Measurements from ENCODE around the gene SBK2. TPM values are rescaled to one million over a fixed set of nuclear protein-coding genes. Genes with fewer than 3 reads are reported as not detected.
A peak's percentile ranks its signal among the peaks of the same experiment; 100 is the strongest.
"Not testable (repeated sequence)": the region's sequence is repeated elsewhere in the genome, so short reads cannot be mapped to it uniquely, and the experiment has no call there.

The SBK2 gene
- total RNA-seq, 4 donors from 2014 or later: not detected

- Histone ChIP-seq H3K27ac (replicated peaks in 1 of 4) (peak overlapping the region in 3 of 4 donors; percentile 86 to 92 (median 89)), H3K4me3 (peak overlapping the region; percentile 67 to 98 (median 80)), H3K4me1 (peaks cover 12 to 32% (median 26%) of the 10 kb centered on the region in 4 donors), H3K9me3 (no peaks in the 10 kb centered on the region), H3K36me3 (peaks cover 19 to 27% (median 25%) of the 10 kb centered on the region in 4 donors), H3K27me3 (no peaks in the 10 kb centered on the region)
- no peak for DNase-seq (ENCODE audit: extremely low spot score)
- TF ChIP-seq POLR2A (IDR thresholded peaks at IDR 0.05; ENCODE audit: low read depth) (no peak), CTCF (IDR thresholded peaks at IDR 0.05) (no peak), EP300 (IDR thresholded peaks at IDR 0.05) (no peak), POLR2AphosphoS5 (IDR thresholded peaks at IDR 0.05) (no peak)
- intact Hi-C loops (cut with DNase I): no loop called here
- 92% methylated on average over 73 of the region's 90 CpGs for whole genome bisulfite sequencing
Measured at GRCh38 chr19:55578761-55579747, 42.1 kb upstream of the SBK2 start.

GRCh38 chr19:55578031-55578760 lies 41.3 kb upstream of the SBK2 start:
- Histone ChIP-seq H3K36me3 (peaks cover 19 to 27% (median 25%) of the 10 kb centered on the region in 4 donors), H3K4me3 (no peak overlapping the region), H3K27me3 (no peaks in the 10 kb centered on the region), H3K9me3 (no peaks in the 10 kb centered on the region), H3K27ac (replicated peaks in 1 of 4) (no peak overlapping the region), H3K4me1 (peaks cover 12 to 32% (median 26%) of the 10 kb centered on the region in 4 donors)
- TF ChIP-seq POLR2A (IDR thresholded peaks at IDR 0.05; ENCODE audit: low read depth) (no peak), POLR2AphosphoS5 (IDR thresholded peaks at IDR 0.05) (no peak), CTCF (IDR thresholded peaks at IDR 0.05) (no peak)
- 92% methylated on average over 46 of the region's 83 CpGs for WGBS
- intact Hi-C loops (cut with DNase I): no loop called here
- no peak for DNase-seq (ENCODE audit: extremely low spot score)

GRCh38 chr19:55576746-55577145 lies 39.8 kb upstream of the SBK2 start:
- peaks cover 19 to 27% (median 25%) of the 10 kb centered on the region in 4 donors for H3K36me3 ChIP-seq
- H3K4me3 ChIP-seq: no peak overlapping the region
- H3K4me1 ChIP-seq: peaks cover 9 to 24% (median 19%) of the 10 kb centered on the region in 4 donors
- intact Hi-C loops (cut with DNase I): no loop called here
- H3K9me3 ChIP-seq: no peaks in the 10 kb centered on the region
- WGBS: 87% methylated on average over 5 of the region's 5 CpGs
- no peak for TF ChIP-seq POLR2A (IDR thresholded peaks at IDR 0.05; ENCODE audit: low read depth)
- no peaks in the 10 kb centered on the region for H3K27me3 ChIP-seq
- H3K27ac ChIP-seq (replicated peaks in 1 of 4): no peak overlapping the region
- DNase-seq (ENCODE audit: extremely low spot score): no peak

- H3K4me1 ChIP-seq; H3K4me3 ChIP-seq; intact Hi-C loops (cut with DNase I); DNase-seq (ENCODE audit: extremely low spot score); H3K9me3 ChIP-seq; H3K27me3 ChIP-seq; H3K27ac ChIP-seq (replicated peaks in 1 of 4): not testable (repeated sequence)
- 92% methylated on average over 6 of the region's 6 CpGs for WGBS
- H3K36me3 ChIP-seq: peaks cover 17 to 24% (median 22%) of the 10 kb centered on the region in 4 donors
Measured at GRCh38 chr19:55573929-55574328, 37.0 kb upstream of the SBK2 start.

- WGBS: 90% methylated on average over 5 of the region's 5 CpGs
- peaks cover 0 to 26% (median 0%) of the 10 kb centered on the region in 4 donors for H3K27me3 ChIP-seq
- H3K36me3 ChIP-seq; H3K27ac ChIP-seq (replicated peaks in 1 of 4); H3K9me3 ChIP-seq; DNase-seq (ENCODE audit: extremely low spot score); H3K4me3 ChIP-seq; intact Hi-C loops (cut with DNase I); H3K4me1 ChIP-seq: not testable (repeated sequence)
Measured at GRCh38 chr19:55569477-55569876, 32.5 kb upstream of the SBK2 start.

GRCh38 chr19:55567708-55568328 lies 30.9 kb upstream of the SBK2 start:
- DNase-seq (ENCODE audit: extremely low spot score): no peak
- Histone ChIP-seq H3K4me1 (peaks cover 0 to 6% (median 4%) of the 10 kb centered on the region in 4 donors), H3K36me3 (no peaks in the 10 kb centered on the region), H3K9me3 (no peaks in the 10 kb centered on the region), H3K27me3 (peaks cover 0 to 36% (median 0%) of the 10 kb centered on the region in 4 donors), H3K27ac (replicated peaks in 1 of 4) (no peak overlapping the region), H3K4me3 (no peak overlapping the region)
- intact Hi-C loops (cut with DNase I): no loop called here
- TF ChIP-seq POLR2A (IDR thresholded peaks at IDR 0.05; ENCODE audit: low read depth): no peak
- no peak for TF ChIP-seq CTCF (IDR thresholded peaks at IDR 0.05)
- no peak for TF ChIP-seq EP300 (IDR thresholded peaks at IDR 0.05)
- TF ChIP-seq POLR2AphosphoS5 (IDR thresholded peaks at IDR 0.05): no peak
